Psoas muscle (tissue), 8 donors: ENCODE measurements around the gene CLCN7. TPM values are rescaled to one million over a fixed set of nuclear protein-coding genes. Genes with fewer than 3 reads are reported as not detected.

ENCODE experiments used
- ATAC-seq, 4 donors: fragments of 200-7000 bp; cut with Tn5 transposase; one replicate each; pipeline ENCODE4 v1.9.1; 2020; ENCODE audit warnings: moderate library complexity in 3 of 4, mild to moderate bottlenecking in 2 of 4
- DNase-seq, 2 donors: peaks; one replicate each; pipeline ENCODE4 v3.0.0-alpha.2; 2020
- H3K27ac ChIP-seq: fragments of 200-600 bp; one replicate; pipeline ENCODE4 v1.8.0; 2022
- H3K27me3 ChIP-seq, 3 donors: fragments of 200-600 bp in 1 of 3; one replicate each; pipeline versions ENCODE4 v1.6.1 to v1.8.0; 2013 to 2022; ENCODE audit warnings: low read length in 2 of 3, mild to moderate bottlenecking in 2 of 3, moderate library complexity in 1 of 3; ENCODE audit not compliant: insufficient read depth in 3 of 3
- H3K36me3 ChIP-seq, 2 donors: fragments of 200-600 bp in 1 of 2; one replicate each; pipeline versions ENCODE4 v1.6.1 to v1.8.0; 2013 to 2022; ENCODE audit warnings: low read depth in 1 of 2, mild to moderate bottlenecking in 1 of 2, moderate library complexity in 1 of 2; ENCODE audit not compliant: insufficient read depth in 1 of 2
- H3K4me1 ChIP-seq: fragments of 200-600 bp; one replicate; pipeline ENCODE4 v1.8.0; 2022
- H3K4me3 ChIP-seq: fragments of 200-600 bp; one replicate; pipeline ENCODE4 v1.8.0; 2022; ENCODE audit warnings: mild to moderate bottlenecking
- H3K9me3 ChIP-seq: fragments of 200-600 bp; one replicate; pipeline ENCODE4 v1.8.0; 2022
- CTCF ChIP-seq: fragments of 200-600 bp; IDR thresholded peaks from one replicate; pipeline ENCODE4 v1.8.0; 2022; ENCODE audit warnings: antibody characterized with exemption
- WGBS, 3 donors: extraction: QIAGEN DNeasy Blood & Tissue Kit; methylation state at CpG; one replicate each; pipeline versions ENCODE4 v1.1.6 to v1.1.7; 2013; 5-methylcytosine and 5-hydroxymethylcytosine counted together
- intact Hi-C, 2 donors: fragments of 100-400 bp; cut with DNase I; formaldehyde crosslinking; loops; one replicate each; pipeline versions ENCODE4 v1.11.0 to v1.14.2; 2022
- polyA plus RNA-seq, 3 donors: library from polyadenylated mRNA; stranded (reverse); fragments of 200-250 nt; gene quantifications; one replicate each; pipeline ENCODE4 v1.2.3, GENCODE V29; 2013
- total RNA-seq, 4 donors: library from RNA; stranded (reverse); fragmentation: NEBNext Ultra II Directional in 2 of 4; extraction: Animal tissue kit (Norgen Biotek cat#: 25700) in 2 of 4; gene quantifications; one replicate each; pipeline versions ENCODE4 v1.2.1 to v1.2.4, GENCODE V29; 2021 to 2023
- donor health status: healthy with polysubstance abuse.
- donor health status: DM: no; HTN: no; CAD: no; lungs with moderate emphysema.
- donor health status: Bipolar disorder and iron deficiency.
- donor health status: healthy.
- donor health status: DM: yes; HTN: yes; CAD: no.
- donor health status: DM: no; HTN: no; CAD: no.
- donor health status: DM: no; HTN: no; CAD: no.
- donor health status: DM: yes; HTN: yes; CAD: no.

The CLCN7 gene
- total and polyA plus RNA-seq, 7 donors: 27.0 to 65.4 (median 41.2) TPM

- H3K36me3 ChIP-seq: peaks cover 2 to 81% of the 10 kb centered on the region in 2 donors
- TF ChIP-seq CTCF: no peak
- H3K27me3 ChIP-seq: no peaks in the 10 kb centered on the region
- no peaks in the 10 kb centered on the region for H3K9me3 ChIP-seq
- WGBS, 3 donors: 93 to 94% (median 93%) methylated on average over 30 of the region's 30 CpGs
- no peak overlapping the region for H3K4me3 ChIP-seq
- DNase-seq (no peak), ATAC-seq (no peak)
- intact Hi-C loops: no loop called here
- H3K27ac ChIP-seq: no peak overlapping the region
- no peaks in the 10 kb centered on the region for H3K4me1 ChIP-seq
Measured at GRCh38 chr16:1448536-1449116, 26.2 kb downstream of the CLCN7 start.

- H3K27me3 ChIP-seq: no peaks in the 10 kb centered on the region
- no peak for DNase-seq
- peaks cover 2 to 74% of the 10 kb centered on the region in 2 donors for H3K36me3 ChIP-seq
- intact Hi-C loops: no loop called here
- ATAC-seq: no peak
- H3K4me1 ChIP-seq: no peaks in the 10 kb centered on the region
- WGBS, 3 donors: 89 to 97% (median 91%) methylated on average over 11 of the region's 11 CpGs
- TF ChIP-seq CTCF: no peak
- H3K9me3 ChIP-seq: no peaks in the 10 kb centered on the region
- no peak overlapping the region for H3K4me3 ChIP-seq
- H3K27ac ChIP-seq: no peak overlapping the region
Measured at GRCh38 chr16:1447965-1448364, 26.9 kb downstream of the CLCN7 start.

GRCh38 chr16:1446296-1447080 lies 28.3 kb downstream of the CLCN7 start:
- no peak overlapping the region for H3K4me3 ChIP-seq
- DNase-seq: no peak
- H3K27ac ChIP-seq: no peak overlapping the region
- H3K36me3 ChIP-seq: peaks cover 0 to 60% of the 10 kb centered on the region in 2 donors
- H3K27me3 ChIP-seq: no peaks in the 10 kb centered on the region
- no peak for ATAC-seq
- H3K4me1 ChIP-seq: no peaks in the 10 kb centered on the region
- intact Hi-C loops: no loop called here
- TF ChIP-seq CTCF: no peak
- WGBS, 3 donors: 90 to 92% (median 91%) methylated on average over 31 to 41 of the region's 41 CpGs
- H3K9me3 ChIP-seq: no peaks in the 10 kb centered on the region

- Histone ChIP-seq H3K36me3 (peaks cover 0 to 51% of the 10 kb centered on the region in 2 donors), H3K27ac (no peak overlapping the region), H3K27me3 (no peaks in the 10 kb centered on the region), H3K4me3 (no peak overlapping the region), H3K9me3 (no peaks in the 10 kb centered on the region), H3K4me1 (no peaks in the 10 kb centered on the region)
- WGBS, 3 donors: 87 to 90% (median 89%) methylated on average over 23 to 25 of the region's 25 CpGs
- ATAC-seq (no peak), DNase-seq (no peak)
- TF ChIP-seq CTCF: no peak
- intact Hi-C loops: no loop called here
Measured at GRCh38 chr16:1445518-1446203, 29.2 kb downstream of the CLCN7 start.
